HCT116 (cell line): ENCODE data around the gene GJB4. TPM values are rescaled to one million over a fixed set of nuclear protein-coding genes. Genes with fewer than 3 reads are reported as not detected.

Experiments used
- ATAC-seq: fragments of 200-7000 bp; cut with Tn5 transposase; 2 replicates; pipeline ENCODE4 v1.9.1; 2020; ENCODE audit warnings: mild to moderate bottlenecking, moderate library complexity
- BruUV-seq: library from RNA; stranded (reverse); fragments of 400-500 nt; replicated peaks from 2 replicates; lab custom pipeline; 2021; lab: Mats Ljungman, UMichigan
- CTCF ChIA-PET: fragments of 300-600 bp; sonication (Branson Sonifier 250); formaldehyde crosslinking; loops from one replicate; lab custom pipeline; 2021; ENCODE audit warnings: antibody characterized with exemption; lab: Charles Lee
- POLR2A ChIA-PET: fragments of 300-600, 350-600 bp; sonication (Branson Sonifier 250); formaldehyde crosslinking; loops from one replicate; lab custom pipeline; 2021; ENCODE audit warnings: antibody characterized with exemption; lab: Charles Lee
- RAD21 ChIA-PET, 2 experiments: fragments of 300-600 bp; sonication (Branson Sonifier 250); formaldehyde crosslinking; loops; one replicate each; lab custom pipeline; 2023; ENCODE audit warnings: low total read pairs in 2 of 2; ENCODE audit not compliant: uncharacterized antibody in 2 of 2, unreplicated experiment in 2 of 2, low non-redundant PET in 1 of 2; lab: Charles Lee
- DNase-seq: peaks from one replicate; pipeline ENCODE4 v3.0.0-alpha.2; 2010; ENCODE audit warnings: low read depth, low spot score
- H2AFZ ChIP-seq: fragments of 200-600 bp; shearing (Covaris generic), sonication (generic); 2 replicates; pipeline ENCODE4 v1.6.1; 2017; ENCODE audit warnings: low read depth, mixed run types, mixed read lengths, antibody characterized with exemption, low read length; ENCODE audit not compliant: poor library complexity, severe bottlenecking
- H3K27ac ChIP-seq: 2 replicates; pipeline ENCODE4 v1.5.1; 2012; ENCODE audit warnings: low read depth, low read length
- H3K27me3 ChIP-seq: fragments of 200-600 bp; sonication (generic); 2 replicates; pipeline ENCODE4 v1.6.1; 2016; ENCODE audit warnings: mixed run types, low read length, mixed read lengths; ENCODE audit not compliant: insufficient read depth
- H3K36me3 ChIP-seq, 2 experiments: fragments of 200-500 bp in 1 of 2; fragments of 200-600 bp in 1 of 2; sonication (Bioruptor generic) in 1 of 2; sonication (generic) in 1 of 2; 2 replicates each; pipeline versions ENCODE4 v1.5.1 to v1.6.1; 2014 to 2016; ENCODE audit warnings: low read length in 2 of 2, inconsistent platforms in 1 of 2, mixed read lengths in 1 of 2, mixed run types in 1 of 2; ENCODE audit not compliant: insufficient read depth in 2 of 2, control insufficient read depth in 1 of 2
- H3K4me1 ChIP-seq, 2 experiments: fragments of 200-600 bp in 1 of 2; sonication (generic) in 1 of 2; 2 replicates each; pipeline versions ENCODE4 v1.5.1 to v1.6.1; 2012 to 2017; ENCODE audit warnings: low read length in 2 of 2, inconsistent platforms in 1 of 2, mild to moderate bottlenecking in 1 of 2, mixed read lengths in 1 of 2, mixed run types in 1 of 2, moderate library complexity in 1 of 2; ENCODE audit not compliant: insufficient read depth in 2 of 2, control insufficient read depth in 1 of 2
- H3K4me2 ChIP-seq: fragments of 200-600 bp; sonication (generic); 2 replicates; pipeline ENCODE4 v1.6.1; 2017; ENCODE audit warnings: mixed run types, low read length, mixed read lengths
- H3K4me3 ChIP-seq, 2 experiments: fragments of 200-600 bp in 1 of 2; sonication (generic) in 1 of 2; replicated peaks in 1 of 2; 2 replicates each; pipeline ENCODE4 v1.5.1; 2011 to 2016; ENCODE audit warnings: low read length in 2 of 2, control low read depth in 1 of 2, low read depth in 1 of 2, mild to moderate bottlenecking in 1 of 2, mixed read lengths in 1 of 2, mixed run types in 1 of 2
- H3K79me2 ChIP-seq: fragments of 200-600 bp; sonication (generic); 2 replicates; pipeline ENCODE4 v1.6.1; 2017; ENCODE audit warnings: mild to moderate bottlenecking, mixed run types, low read length, moderate library complexity, mixed read lengths; ENCODE audit not compliant: insufficient read depth
- H3K9ac ChIP-seq: fragments of 200-600 bp; sonication (generic); 2 replicates; pipeline ENCODE4 v1.6.1; 2016; ENCODE audit warnings: low read length, mixed read lengths
- H3K9me2 ChIP-seq: fragments of 200-600 bp; sonication (generic), shearing (Covaris generic); 2 replicates; pipeline ENCODE4 v1.6.1; 2017; ENCODE audit warnings: mixed run types, mild to moderate bottlenecking, moderate library complexity; ENCODE audit not compliant: insufficient read depth
- H3K9me3 ChIP-seq, 2 experiments: fragments of 200-500 bp in 1 of 2; fragments of 200-600 bp in 1 of 2; sonication (Bioruptor generic) in 1 of 2; sonication (generic) in 1 of 2; 2 replicates each; pipeline ENCODE4 v1.6.1; 2014 to 2017; ENCODE audit warnings: low read length in 2 of 2, mixed read lengths in 2 of 2, inconsistent platforms in 1 of 2, low read depth in 1 of 2, mild to moderate bottlenecking in 1 of 2, mixed run types in 1 of 2, moderate library complexity in 1 of 2; ENCODE audit not compliant: control insufficient read depth in 1 of 2, insufficient read depth in 1 of 2
- H4K20me1 ChIP-seq: fragments of 200-600 bp; sonication (generic), shearing (Covaris generic); 2 replicates; pipeline ENCODE4 v1.6.1; 2017; ENCODE audit warnings: mixed run types, mild to moderate bottlenecking, moderate library complexity; ENCODE audit not compliant: insufficient read depth
- CEBPB ChIP-seq: IDR thresholded peaks from 2 replicates; pipeline ENCODE4 v1.6.1; 2012; ENCODE audit warnings: low read depth
- ELF1 ChIP-seq: IDR thresholded peaks from 2 replicates; pipeline ENCODE4 v1.6.1; 2012; ENCODE audit warnings: low read depth, borderline replicate concordance
- EZH2 ChIP-seq: fragments of 200-600 bp; sonication (generic); IDR thresholded peaks from 2 replicates; pipeline ENCODE4 v1.6.1; 2017; ENCODE audit warnings: antibody characterized with exemption, mixed run types
- EZH2phosphoT487 ChIP-seq: fragments of 200-600 bp; IDR thresholded peaks from 2 replicates; pipeline ENCODE4 v1.6.1; 2018; ENCODE audit warnings: antibody characterized with exemption, borderline replicate concordance
- FOSL1 ChIP-seq: IDR thresholded peaks from 2 replicates; pipeline ENCODE4 v1.6.1; 2012; ENCODE audit warnings: low read depth
- JUND ChIP-seq: IDR thresholded peaks from 2 replicates; pipeline ENCODE4 v1.6.1; 2012
- POLR2A ChIP-seq: IDR thresholded peaks from 2 replicates; pipeline ENCODE4 v1.7.0; 2011; ENCODE audit warnings: borderline replicate concordance; ENCODE audit not compliant: insufficient read depth, insufficient read length; ENCODE audit errors: extremely low read depth
- POLR2AphosphoS5 ChIP-seq: IDR thresholded peaks from 2 replicates; pipeline ENCODE4 v1.6.1; 2011; ENCODE audit warnings: mild to moderate bottlenecking, low read depth, low read length, moderate library complexity
- RAD21 ChIP-seq: IDR thresholded peaks from 2 replicates; pipeline ENCODE4 v1.6.1; 2012; ENCODE audit warnings: low read depth, mild to moderate bottlenecking
- SP1 ChIP-seq: IDR thresholded peaks from 2 replicates; pipeline ENCODE4 v1.6.1; 2012; ENCODE audit warnings: low read depth
- SRF ChIP-seq: IDR thresholded peaks from 2 replicates; pipeline ENCODE4 v1.6.1; 2012; ENCODE audit warnings: low read depth
- TCF7L2 ChIP-seq: IDR thresholded peaks from 2 replicates; pipeline ENCODE4 v1.7.0; 2011; ENCODE audit warnings: borderline replicate concordance, inconsistent platforms; ENCODE audit not compliant: insufficient read depth, insufficient read length; ENCODE audit errors: extremely low read depth
- YY1 ChIP-seq: IDR thresholded peaks from 2 replicates; pipeline ENCODE4 v1.6.1; 2011; ENCODE audit warnings: low read length, low read depth, moderate library complexity, mild to moderate bottlenecking; ENCODE audit not compliant: insufficient replicate concordance; ENCODE audit errors: extremely low read depth
- ZFX ChIP-seq: fragments of 450-650 bp; IDR thresholded peaks from 2 replicates; pipeline ENCODE4 v1.6.1; 2017
- ZNF274 ChIP-seq: fragments of 200-500 bp; sonication (Bioruptor generic); IDR thresholded peaks from 2 replicates; pipeline ENCODE4 v1.6.1; 2014; ENCODE audit warnings: mild to moderate bottlenecking, low read depth, low read length, inconsistent platforms
- intact Hi-C: fragments of 100-400 bp; cut with micrococcal nuclease; formaldehyde crosslinking; loops from 2 replicates; pipeline ENCODE4 v1.10.0; 2022
- total RNA-seq: library from RNA; stranded (reverse); gene quantifications from one replicate; pipeline ENCODE4 v1.2.1, GENCODE V29; 2021; ENCODE audit not compliant: unreplicated experiment
- TF ChIP-seq, protein P1 (sequence below): IDR thresholded peaks from 2 replicates; pipeline ENCODE4 v1.6.1; 2012
- TF ChIP-seq, protein P2 (sequence below): IDR thresholded peaks from 2 replicates; pipeline ENCODE4 v1.6.1; 2011; ENCODE audit warnings: mild to moderate bottlenecking, low read length, moderate library complexity; ENCODE audit not compliant: insufficient replicate concordance; ENCODE audit errors: extremely low read depth
- TF ChIP-seq, protein P3 (sequence below), 3 experiments: fragments of 200-600 bp in 1 of 3; sonication (generic) in 1 of 3; IDR thresholded peaks in 2 of 3; conservative IDR thresholded peaks in 1 of 3; 2 replicates each; pipeline ENCODE4 v1.5.1; 2012 to 2017; ENCODE audit warnings: low read depth in 2 of 3, low read length in 2 of 3, antibody characterized with exemption in 1 of 3, borderline replicate concordance in 1 of 3, control low read depth in 1 of 3, mild to moderate bottlenecking in 1 of 3, mixed read lengths in 1 of 3, mixed run types in 1 of 3, moderate library complexity in 1 of 3; ENCODE audit not compliant: insufficient read depth in 1 of 3

GJB4 gene
- total RNA-seq, 1 experiment from 2014 or later, result 2.0 TPM

DNA sequence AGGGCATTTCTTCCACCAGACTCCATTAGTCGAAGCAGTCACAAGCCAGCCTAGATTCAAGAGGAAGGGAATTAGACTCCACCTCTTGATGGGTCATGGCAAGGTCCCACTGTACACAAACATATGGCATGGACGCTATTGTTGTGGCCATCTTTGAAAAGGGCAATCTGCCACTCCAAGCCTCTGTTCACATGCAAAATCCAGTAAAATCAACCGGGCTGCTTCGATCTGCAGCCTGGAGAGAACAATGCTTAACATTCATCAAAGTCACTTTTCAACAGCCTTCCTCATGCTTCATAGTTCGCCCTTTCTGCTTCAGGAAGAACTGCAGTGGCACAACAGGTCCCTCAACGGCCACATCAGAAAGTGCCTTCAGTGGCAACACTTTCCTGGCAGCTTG, 32.7 kb upstream of the GJB4 start (continued):
- TF ChIP-seq FOSL1 (no peak), YY1 (no peak), ELF1 (no peak), EZH2phosphoT487 (no peak), ZFX (no peak)
- TF ChIP-seq, protein P1, sequence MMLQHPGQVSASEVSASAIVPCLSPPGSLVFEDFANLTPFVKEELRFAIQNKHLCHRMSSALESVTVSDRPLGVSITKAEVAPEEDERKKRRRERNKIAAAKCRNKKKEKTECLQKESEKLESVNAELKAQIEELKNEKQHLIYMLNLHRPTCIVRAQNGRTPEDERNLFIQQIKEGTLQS, result no peak
- TF ChIP-seq, all 23 proteins: peak for 0

DNA sequence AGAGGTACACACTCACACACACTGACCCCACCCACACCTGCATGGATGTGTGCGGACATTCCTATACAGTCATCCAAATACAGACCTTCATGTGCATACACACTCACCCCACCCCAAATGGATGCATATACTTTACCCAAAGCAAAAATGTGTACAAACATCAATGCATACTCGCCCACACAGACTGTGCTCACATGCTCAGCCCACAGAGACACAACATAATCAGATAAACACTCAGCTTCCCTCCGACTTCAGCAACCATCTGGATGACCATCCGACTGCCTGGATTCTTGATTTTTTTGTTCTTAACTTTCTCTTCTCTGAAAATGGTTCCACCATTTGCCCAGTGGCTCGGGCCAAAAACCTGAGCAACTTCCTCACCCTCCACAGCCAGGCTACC, 29.1 kb upstream of the GJB4 start:
- H3K4me1 ChIP-seq, result no peaks in the 10 kb centered on the region
- peaks cover 22% of the 10 kb centered on the region; the same call in 1 of the 2 replicates for H3K27me3 ChIP-seq
- H3K4me2 ChIP-seq, result no peak overlapping the region
- no peak overlapping the region for H3K27ac ChIP-seq
- H3K9me3 ChIP-seq, result no peaks in the 10 kb centered on the region
- H3K9me2 ChIP-seq, result no peaks in the 10 kb centered on the region
- no peaks in the 10 kb centered on the region for H3K36me3 ChIP-seq
- ChIA-PET POLR2A (no interaction called here), RAD21 (no interaction called here), CTCF (no interaction called here)
- H2AFZ ChIP-seq, result no peak overlapping the region
- no peak for DNase-seq
- ATAC-seq, result no peak
- no peak overlapping the region for H3K4me3 ChIP-seq
- intact Hi-C loops, result no loop called here
- no peaks in the 10 kb centered on the region for H4K20me1 ChIP-seq
- no peaks in the 10 kb centered on the region for H3K79me2 ChIP-seq
- no peak overlapping the region for H3K9ac ChIP-seq
- BruUV-seq, result no TSS peak
- TF ChIP-seq, protein P1, result no peak
- no peak for TF ChIP-seq POLR2A
- TF ChIP-seq TCF7L2, result no peak
- TF ChIP-seq FOSL1, result no peak
- TF ChIP-seq EZH2phosphoT487, result no peak
- TF ChIP-seq ELF1, result no peak
- TF ChIP-seq, protein P2, sequence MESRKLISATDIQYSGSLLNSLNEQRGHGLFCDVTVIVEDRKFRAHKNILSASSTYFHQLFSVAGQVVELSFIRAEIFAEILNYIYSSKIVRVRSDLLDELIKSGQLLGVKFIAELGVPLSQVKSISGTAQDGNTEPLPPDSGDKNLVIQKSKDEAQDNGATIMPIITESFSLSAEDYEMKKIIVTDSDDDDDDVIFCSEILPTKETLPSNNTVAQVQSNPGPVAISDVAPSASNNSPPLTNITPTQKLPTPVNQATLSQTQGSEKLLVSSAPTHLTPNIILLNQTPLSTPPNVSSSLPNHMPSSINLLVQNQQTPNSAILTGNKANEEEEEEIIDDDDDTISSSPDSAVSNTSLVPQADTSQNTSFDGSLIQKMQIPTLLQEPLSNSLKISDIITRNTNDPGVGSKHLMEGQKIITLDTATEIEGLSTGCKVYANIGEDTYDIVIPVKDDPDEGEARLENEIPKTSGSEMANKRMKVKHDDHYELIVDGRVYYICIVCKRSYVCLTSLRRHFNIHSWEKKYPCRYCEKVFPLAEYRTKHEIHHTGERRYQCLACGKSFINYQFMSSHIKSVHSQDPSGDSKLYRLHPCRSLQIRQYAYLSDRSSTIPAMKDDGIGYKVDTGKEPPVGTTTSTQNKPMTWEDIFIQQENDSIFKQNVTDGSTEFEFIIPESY, result no peak
- no peak for TF ChIP-seq ZNF274
- no peak for TF ChIP-seq JUND
- no peak for TF ChIP-seq EZH2
- TF ChIP-seq RAD21, result no peak
- no peak for TF ChIP-seq SP1
- TF ChIP-seq SRF, result no peak
- no peak for TF ChIP-seq POLR2AphosphoS5
- TF ChIP-seq, protein P3, sequence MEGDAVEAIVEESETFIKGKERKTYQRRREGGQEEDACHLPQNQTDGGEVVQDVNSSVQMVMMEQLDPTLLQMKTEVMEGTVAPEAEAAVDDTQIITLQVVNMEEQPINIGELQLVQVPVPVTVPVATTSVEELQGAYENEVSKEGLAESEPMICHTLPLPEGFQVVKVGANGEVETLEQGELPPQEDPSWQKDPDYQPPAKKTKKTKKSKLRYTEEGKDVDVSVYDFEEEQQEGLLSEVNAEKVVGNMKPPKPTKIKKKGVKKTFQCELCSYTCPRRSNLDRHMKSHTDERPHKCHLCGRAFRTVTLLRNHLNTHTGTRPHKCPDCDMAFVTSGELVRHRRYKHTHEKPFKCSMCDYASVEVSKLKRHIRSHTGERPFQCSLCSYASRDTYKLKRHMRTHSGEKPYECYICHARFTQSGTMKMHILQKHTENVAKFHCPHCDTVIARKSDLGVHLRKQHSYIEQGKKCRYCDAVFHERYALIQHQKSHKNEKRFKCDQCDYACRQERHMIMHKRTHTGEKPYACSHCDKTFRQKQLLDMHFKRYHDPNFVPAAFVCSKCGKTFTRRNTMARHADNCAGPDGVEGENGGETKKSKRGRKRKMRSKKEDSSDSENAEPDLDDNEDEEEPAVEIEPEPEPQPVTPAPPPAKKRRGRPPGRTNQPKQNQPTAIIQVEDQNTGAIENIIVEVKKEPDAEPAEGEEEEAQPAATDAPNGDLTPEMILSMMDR (IDR thresholded peaks at IDR 0.05 in 2 of 3, conservative IDR thresholded peaks at IDR 0.05 in 1 of 3; ENCODE audit: borderline replicate concordance in 1 of 3, insufficient read depth in 1 of 3, low read depth in 2 of 3, low read length in 2 of 3), result no peak
- no peak for TF ChIP-seq CEBPB
